GM18505 (cell line): ENCODE results near the gene NLRP14.

Experiments used
- ATAC-seq: cut with Tn5 transposase; IDR thresholded peaks from one replicate; pipeline ENCODE4 v1.9.1; 2021; ENCODE audit not compliant: unreplicated experiment
- POLR2A ChIP-seq: IDR thresholded peaks from 4 replicates; pipeline ENCODE4 v1.6.1; 2011; ENCODE audit warnings: borderline replicate concordance; ENCODE audit not compliant: insufficient read depth, insufficient read length; ENCODE audit errors: extremely low read depth

Gene NLRP14

GRCh38 chr11:7020183-7020917 lies at the start of gene NLRP14, which contains the start of gene ZNF214:
NLRP14 (plus strand) TSS chr11:7020479; CDS start chr11:7038587, 18,108 bp downstream.
ZNF214 (minus strand) TSS chr11:7020346; CDS start chr11:7002835, 17,511 bp downstream.
- ATAC-seq, result peak; percentile 48
- TF ChIP-seq POLR2A, result no peak

- ATAC-seq, result no peak
- no peak for TF ChIP-seq POLR2A
Measured at GRCh38 chr11:6979365-6979764, 40.9 kb upstream of the NLRP14 start.

GRCh38 chr11:6986487-6986886 lies 33.8 kb upstream of the NLRP14 start:
- ATAC-seq, result no peak
- TF ChIP-seq POLR2A, result no peak

- TF ChIP-seq POLR2A, result no peak
- ATAC-seq, result no peak
Measured at GRCh38 chr11:6988506-6988905, 31.8 kb upstream of the NLRP14 start.

- no peak for ATAC-seq
- no peak for TF ChIP-seq POLR2A
Measured at GRCh38 chr11:6991227-6991626, 29.1 kb upstream of the NLRP14 start.

GRCh38 chr11:6992026-6992425 lies 28.3 kb upstream of the NLRP14 start:
- no peak for ATAC-seq
- TF ChIP-seq POLR2A, result no peak

- TF ChIP-seq POLR2A, result no peak
- no peak for ATAC-seq
Measured at GRCh38 chr11:6992457-6993417, 27.5 kb upstream of the NLRP14 start.

GRCh38 chr11:6995703-6996102 lies 24.6 kb upstream of the NLRP14 start:
- ATAC-seq, result no peak
- no peak for TF ChIP-seq POLR2A

GRCh38 chr11:7004482-7004881 lies 15.8 kb upstream of the NLRP14 start:
- no peak for ATAC-seq
- no peak for TF ChIP-seq POLR2A

- ATAC-seq, result no peak
- no peak for TF ChIP-seq POLR2A
Measured at GRCh38 chr11:7014118-7014517, 6.2 kb upstream of the NLRP14 start.

- no peak for TF ChIP-seq POLR2A
Measured at GRCh38 chr11:7016011-7016410, 4.3 kb upstream of the NLRP14 start.

GRCh38 chr11:7019500-7020182 lies 638 bp upstream of the NLRP14 start:
- TF ChIP-seq POLR2A, result no peak

More at GRCh38 chr11:7016011-7016410, 4.3 kb upstream of the NLRP14 start:
- no peak for ATAC-seq

GRCh38 chr11:7021318-7021717 lies 1.0 kb downstream of the NLRP14 start:
- ATAC-seq, result no peak
- no peak for TF ChIP-seq POLR2A

More at GRCh38 chr11:7019500-7020182, 638 bp upstream of the NLRP14 start:
- no peak for ATAC-seq

GRCh38 chr11:7028141-7028540 lies 7.9 kb downstream of the NLRP14 start:
- no peak for TF ChIP-seq POLR2A
- no peak for ATAC-seq

GRCh38 chr11:7030836-7031235 lies 10.6 kb downstream of the NLRP14 start:
- no peak for ATAC-seq
- TF ChIP-seq POLR2A, result no peak
